Measurements from ENCODE around the gene RTKN. TPM values are rescaled to one million over a fixed set of nuclear protein-coding genes. Genes with fewer than 3 reads are reported as not detected.

The RTKN gene
- polyA plus RNA-seq, 3 donors: 0.07 TPM; not detected in 2

GRCh38 chr2:74387346-74387745 is 54.4 kb downstream of the RTKN start:
- TF ChIP-seq, protein P1, sequence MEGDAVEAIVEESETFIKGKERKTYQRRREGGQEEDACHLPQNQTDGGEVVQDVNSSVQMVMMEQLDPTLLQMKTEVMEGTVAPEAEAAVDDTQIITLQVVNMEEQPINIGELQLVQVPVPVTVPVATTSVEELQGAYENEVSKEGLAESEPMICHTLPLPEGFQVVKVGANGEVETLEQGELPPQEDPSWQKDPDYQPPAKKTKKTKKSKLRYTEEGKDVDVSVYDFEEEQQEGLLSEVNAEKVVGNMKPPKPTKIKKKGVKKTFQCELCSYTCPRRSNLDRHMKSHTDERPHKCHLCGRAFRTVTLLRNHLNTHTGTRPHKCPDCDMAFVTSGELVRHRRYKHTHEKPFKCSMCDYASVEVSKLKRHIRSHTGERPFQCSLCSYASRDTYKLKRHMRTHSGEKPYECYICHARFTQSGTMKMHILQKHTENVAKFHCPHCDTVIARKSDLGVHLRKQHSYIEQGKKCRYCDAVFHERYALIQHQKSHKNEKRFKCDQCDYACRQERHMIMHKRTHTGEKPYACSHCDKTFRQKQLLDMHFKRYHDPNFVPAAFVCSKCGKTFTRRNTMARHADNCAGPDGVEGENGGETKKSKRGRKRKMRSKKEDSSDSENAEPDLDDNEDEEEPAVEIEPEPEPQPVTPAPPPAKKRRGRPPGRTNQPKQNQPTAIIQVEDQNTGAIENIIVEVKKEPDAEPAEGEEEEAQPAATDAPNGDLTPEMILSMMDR (IDR thresholded peaks at IDR 0.05): no peak
- Mint-ChIP-seq H3K9me3 (no peaks in the 10 kb centered on the region), H3K4me3 (no peak overlapping the region), H3K27ac (no peak overlapping the region), H3K36me3 (peaks cover 9 to 11% of the 10 kb centered on the region in 2 donors), H3K27me3 (ENCODE audit: low read depth in 3 of 3) (no peaks in the 10 kb centered on the region), H3K4me1 (peaks cover 9% of the 10 kb centered on the region)
- peaks cover 9 to 16% of the 10 kb centered on the region in 2 donors for H3K4me1 ChIP-seq (ENCODE audit: control insufficient read depth in 1 of 2, insufficient read depth in 2 of 2, low read length in 2 of 2)
- peaks cover 4 to 30% of the 10 kb centered on the region in 2 donors for H3K36me3 ChIP-seq (replicated peaks in 1 of 2; ENCODE audit: control insufficient read depth in 1 of 2, insufficient read depth in 2 of 2, low read length in 2 of 2)
- H3K79me2 ChIP-seq (ENCODE audit: insufficient read depth, low read length): peaks cover 74% of the 10 kb centered on the region
- no peak overlapping the region for H3K4me2 ChIP-seq (replicated peaks; ENCODE audit: extremely low read depth, low read length, poor library complexity, severe bottlenecking)
- H3K27me3 ChIP-seq (ENCODE audit: control insufficient read depth in 2 of 2, insufficient read depth in 2 of 2, low read length in 2 of 2): no peaks in the 10 kb centered on the region
- H4K20me1 ChIP-seq (ENCODE audit: insufficient read depth, low read length): peaks cover 54% of the 10 kb centered on the region
- H3K27ac ChIP-seq (ENCODE audit: low read depth in 1 of 2, low read length in 2 of 2): no peak overlapping the region
- DNase-seq: no peak
- WGBS (ENCODE audit: insufficient coverage): 100% methylated on average over 1 of the region's 1 CpG
- intact Hi-C loops (cut with micrococcal nuclease): no loop called here
- H3K9ac ChIP-seq (ENCODE audit: insufficient read depth, low read length, poor library complexity, severe bottlenecking): no peak overlapping the region
- H2AFZ ChIP-seq (ENCODE audit: insufficient read depth, low read depth, low read length, poor library complexity, severe bottlenecking): no peak overlapping the region
- H3K4me3 ChIP-seq (replicated peaks in 1 of 3; ENCODE audit: low read depth in 2 of 3, low read length in 3 of 3): no peak overlapping the region
- no peaks in the 10 kb centered on the region for H3K9me3 ChIP-seq (replicated peaks in 1 of 2; ENCODE audit: control insufficient read depth in 1 of 2, insufficient read depth in 1 of 2, low read length in 2 of 2)

DNA sequence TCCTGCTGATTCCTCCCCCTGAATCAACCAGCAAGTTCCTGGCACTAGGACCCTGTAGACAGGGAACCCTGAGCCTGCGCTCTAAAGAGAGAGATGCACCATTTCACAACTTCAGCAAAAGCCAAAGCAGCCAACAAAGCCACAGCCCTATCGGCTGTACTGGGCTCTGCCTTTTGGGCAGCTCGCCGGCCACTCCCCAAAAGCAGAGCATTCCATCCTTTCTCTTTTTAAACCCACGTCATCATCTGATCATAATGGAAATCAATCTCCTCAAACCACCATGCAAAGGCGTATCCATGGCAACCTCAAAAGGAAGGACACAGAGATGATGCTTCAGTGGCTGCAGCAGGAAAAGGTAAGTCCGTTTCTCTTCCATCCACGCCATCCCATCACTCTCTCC is 56.3 kb downstream of the RTKN start:
- H3K4me3 Mint-ChIP-seq: no peak overlapping the region
- no peak for DNase-seq
- WGBS (ENCODE audit: insufficient coverage): 70% methylated on average over 6 of the region's 8 CpGs
- intact Hi-C loops (cut with micrococcal nuclease): no loop called here
- H3K36me3 Mint-ChIP-seq: peaks cover 11 to 21% of the 10 kb centered on the region in 2 donors
- H3K27ac Mint-ChIP-seq: no peak overlapping the region
- Histone ChIP-seq H3K36me3 (replicated peaks in 1 of 2; ENCODE audit: control insufficient read depth in 1 of 2, insufficient read depth in 2 of 2, low read length in 2 of 2) (peaks cover 4 to 30% of the 10 kb centered on the region in 2 donors), H3K9ac (ENCODE audit: insufficient read depth, low read length, poor library complexity, severe bottlenecking) (no peak overlapping the region), H4K20me1 (ENCODE audit: insufficient read depth, low read length) (peaks cover 72% of the 10 kb centered on the region), H3K4me2 (replicated peaks; ENCODE audit: extremely low read depth, low read length, poor library complexity, severe bottlenecking) (no peak overlapping the region), H2AFZ (ENCODE audit: insufficient read depth, low read depth, low read length, poor library complexity, severe bottlenecking) (no peak overlapping the region), H3K4me3 (replicated peaks in 1 of 3; ENCODE audit: low read depth in 2 of 3, low read length in 3 of 3) (no peak overlapping the region), H3K79me2 (ENCODE audit: insufficient read depth, low read length) (peaks cover 72% of the 10 kb centered on the region), H3K4me1 (ENCODE audit: control insufficient read depth in 1 of 2, insufficient read depth in 2 of 2, low read length in 2 of 2) (peaks cover 0 to 6% of the 10 kb centered on the region in 2 donors), H3K27ac (ENCODE audit: low read depth in 1 of 2, low read length in 2 of 2) (no peak overlapping the region), H3K27me3 (ENCODE audit: control insufficient read depth in 2 of 2, insufficient read depth in 2 of 2, low read length in 2 of 2) (no peaks in the 10 kb centered on the region), H3K9me3 (replicated peaks in 1 of 2; ENCODE audit: control insufficient read depth in 1 of 2, insufficient read depth in 1 of 2, low read length in 2 of 2) (no peaks in the 10 kb centered on the region)
- H3K4me1 Mint-ChIP-seq: peaks cover 6% of the 10 kb centered on the region
- TF ChIP-seq, protein P1 (IDR thresholded peaks at IDR 0.05): no peak
- no peaks in the 10 kb centered on the region for H3K27me3 Mint-ChIP-seq (ENCODE audit: low read depth in 3 of 3)
- no peaks in the 10 kb centered on the region for H3K9me3 Mint-ChIP-seq
